SIG-M5 (cell line): Measurements from ENCODE around the gene PADI3.

Experiments
- DNase-seq: peaks from one replicate; lab custom pipeline; 2025; lab: John Stamatoyannopoulos, UW

Gene PADI3, protein sequence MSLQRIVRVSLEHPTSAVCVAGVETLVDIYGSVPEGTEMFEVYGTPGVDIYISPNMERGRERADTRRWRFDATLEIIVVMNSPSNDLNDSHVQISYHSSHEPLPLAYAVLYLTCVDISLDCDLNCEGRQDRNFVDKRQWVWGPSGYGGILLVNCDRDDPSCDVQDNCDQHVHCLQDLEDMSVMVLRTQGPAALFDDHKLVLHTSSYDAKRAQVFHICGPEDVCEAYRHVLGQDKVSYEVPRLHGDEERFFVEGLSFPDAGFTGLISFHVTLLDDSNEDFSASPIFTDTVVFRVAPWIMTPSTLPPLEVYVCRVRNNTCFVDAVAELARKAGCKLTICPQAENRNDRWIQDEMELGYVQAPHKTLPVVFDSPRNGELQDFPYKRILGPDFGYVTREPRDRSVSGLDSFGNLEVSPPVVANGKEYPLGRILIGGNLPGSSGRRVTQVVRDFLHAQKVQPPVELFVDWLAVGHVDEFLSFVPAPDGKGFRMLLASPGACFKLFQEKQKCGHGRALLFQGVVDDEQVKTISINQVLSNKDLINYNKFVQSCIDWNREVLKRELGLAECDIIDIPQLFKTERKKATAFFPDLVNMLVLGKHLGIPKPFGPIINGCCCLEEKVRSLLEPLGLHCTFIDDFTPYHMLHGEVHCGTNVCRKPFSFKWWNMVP

DNA sequence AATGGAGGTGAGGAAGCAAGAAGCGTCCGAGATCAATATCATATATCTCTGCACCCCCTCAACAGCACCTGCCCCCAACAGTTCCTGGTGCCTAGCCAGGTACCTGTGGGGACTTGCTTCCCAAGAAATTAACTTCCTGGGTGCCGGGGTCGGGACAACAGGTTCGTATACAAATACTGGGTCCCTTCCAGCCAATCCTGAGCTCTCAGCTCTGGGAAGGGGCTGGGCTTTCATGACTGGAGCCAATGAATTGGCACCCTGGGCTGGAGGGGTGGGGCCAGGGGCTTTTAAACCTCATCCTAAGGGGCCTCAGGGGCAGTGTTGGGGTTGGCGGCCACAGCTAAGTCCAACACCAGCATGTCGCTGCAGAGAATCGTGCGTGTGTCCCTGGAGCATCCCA lies at the start of gene PADI3:
Gene PADI3 (plus strand): TSS at position 318 of the 400 bp plus-strand sequence. CDS start 40 bp downstream, at position 358.
- no peak for DNase-seq

DNA sequence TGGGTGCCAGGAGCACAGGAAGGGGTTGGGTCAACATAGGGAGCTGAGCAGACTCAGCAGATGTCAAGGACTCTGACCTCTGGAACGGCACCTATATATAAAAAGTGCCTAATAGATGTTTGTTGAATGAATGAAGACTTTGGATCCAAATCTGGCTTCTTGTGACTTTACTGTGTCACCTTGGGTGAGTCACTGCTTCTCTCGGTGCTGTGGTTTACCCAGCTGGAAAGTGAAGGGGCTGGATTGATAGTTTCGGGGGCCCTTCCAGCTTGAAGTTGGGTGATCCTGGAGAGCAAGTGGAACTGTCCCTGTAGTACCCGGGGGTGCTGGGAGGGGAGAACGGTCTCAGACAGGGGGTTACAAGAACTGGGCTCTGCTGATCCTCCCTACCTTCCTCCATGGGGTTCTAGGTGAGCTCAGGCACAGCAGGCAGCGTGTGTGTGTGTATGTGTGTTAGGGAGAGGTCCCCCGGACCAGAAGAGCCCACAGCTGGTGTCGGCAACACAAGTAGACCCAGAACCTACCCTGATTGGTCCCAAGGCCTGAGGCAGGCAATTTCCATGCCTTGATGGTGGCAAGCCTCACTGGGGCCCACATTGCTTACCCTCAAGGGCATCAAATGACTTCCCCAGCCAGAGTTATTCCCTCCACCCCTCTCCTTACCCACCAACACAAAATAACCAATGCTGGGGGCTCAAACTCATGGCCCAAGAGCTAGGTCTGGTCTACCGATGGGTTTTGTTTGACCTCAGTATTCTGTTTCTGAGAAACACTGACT lies 49.4 kb upstream of the PADI3 start:
- DNase-seq: no peak

DNA sequence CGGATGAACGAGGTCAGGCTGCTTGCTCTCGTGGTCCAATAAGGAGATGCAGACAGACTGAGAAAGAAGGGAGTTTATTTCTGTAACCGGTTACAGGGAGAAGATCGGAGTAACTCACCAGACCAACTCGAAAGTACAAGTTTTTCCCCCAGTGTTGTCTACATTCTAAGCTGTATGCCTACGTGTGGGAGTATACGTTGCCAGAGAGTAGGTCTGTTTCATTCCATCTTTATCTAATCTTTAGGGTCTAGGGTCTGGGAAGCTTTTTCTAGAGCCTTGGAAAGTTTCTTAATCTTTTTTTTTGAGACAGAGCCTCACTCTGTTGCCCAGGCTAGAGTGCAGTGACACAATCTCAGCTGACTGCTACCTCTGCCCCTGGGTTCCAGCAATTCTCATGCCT lies 48.7 kb upstream of the PADI3 start:
- no peak for DNase-seq

DNA sequence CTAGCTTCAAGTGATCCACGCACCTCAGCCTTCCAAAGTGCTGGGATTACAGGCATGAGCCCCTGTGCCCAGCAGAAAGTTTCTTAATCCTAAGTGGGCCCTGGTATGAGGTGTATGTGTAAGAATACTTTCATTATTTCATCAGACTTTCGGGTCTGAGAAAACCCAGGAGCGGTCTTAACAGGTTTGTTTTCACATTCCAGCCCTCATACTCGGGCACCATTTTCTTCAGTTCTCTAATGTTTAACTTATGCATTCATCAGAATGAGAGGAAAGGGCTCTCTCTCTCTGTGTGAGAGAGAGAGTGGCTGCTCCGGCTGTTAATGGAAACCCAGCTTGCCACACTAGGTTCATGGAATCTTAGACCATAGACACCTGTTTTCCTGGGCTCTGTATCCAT lies 48.1 kb upstream of the PADI3 start:
- DNase-seq: no peak

DNA sequence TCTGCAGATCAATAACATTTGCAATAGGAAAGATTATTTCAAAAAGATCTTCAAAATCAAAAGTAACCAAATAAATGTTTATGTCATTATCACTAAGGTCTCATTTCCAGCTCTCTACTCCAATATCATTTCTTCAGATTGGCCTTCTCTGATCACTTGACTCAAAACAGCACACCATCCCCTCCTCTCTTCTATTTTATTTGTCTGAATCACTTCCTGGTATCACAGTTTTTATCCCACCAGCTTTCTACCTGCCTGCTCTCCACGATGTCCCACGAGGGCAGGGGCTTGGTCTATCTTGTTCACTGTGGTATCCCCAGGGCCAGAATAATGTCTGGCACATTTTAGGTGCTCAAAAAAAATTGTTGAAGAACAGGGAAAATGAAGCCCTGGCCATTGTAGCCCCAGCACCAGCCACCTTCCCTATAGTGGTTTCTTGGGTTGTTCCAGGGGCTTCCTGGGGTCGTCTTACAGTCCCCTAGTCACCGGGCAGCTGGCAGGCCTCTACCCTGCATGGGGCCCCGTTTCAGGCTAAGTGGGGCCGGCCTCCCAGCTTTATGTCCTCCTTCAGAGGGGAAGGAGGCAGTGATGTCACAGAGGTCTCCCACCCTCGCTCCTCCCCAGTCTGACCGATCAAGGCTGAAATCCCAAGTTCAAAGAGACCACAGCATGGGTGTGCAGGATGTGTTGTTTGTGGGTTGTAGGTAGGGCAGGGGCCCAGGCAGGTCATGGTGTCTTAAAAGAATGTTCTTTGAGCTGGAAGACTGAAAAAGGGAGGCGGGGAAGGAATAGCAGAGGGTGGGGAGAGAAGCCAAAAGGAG lies 47.5 kb upstream of the PADI3 start:
- DNase-seq: no peak

DNA sequence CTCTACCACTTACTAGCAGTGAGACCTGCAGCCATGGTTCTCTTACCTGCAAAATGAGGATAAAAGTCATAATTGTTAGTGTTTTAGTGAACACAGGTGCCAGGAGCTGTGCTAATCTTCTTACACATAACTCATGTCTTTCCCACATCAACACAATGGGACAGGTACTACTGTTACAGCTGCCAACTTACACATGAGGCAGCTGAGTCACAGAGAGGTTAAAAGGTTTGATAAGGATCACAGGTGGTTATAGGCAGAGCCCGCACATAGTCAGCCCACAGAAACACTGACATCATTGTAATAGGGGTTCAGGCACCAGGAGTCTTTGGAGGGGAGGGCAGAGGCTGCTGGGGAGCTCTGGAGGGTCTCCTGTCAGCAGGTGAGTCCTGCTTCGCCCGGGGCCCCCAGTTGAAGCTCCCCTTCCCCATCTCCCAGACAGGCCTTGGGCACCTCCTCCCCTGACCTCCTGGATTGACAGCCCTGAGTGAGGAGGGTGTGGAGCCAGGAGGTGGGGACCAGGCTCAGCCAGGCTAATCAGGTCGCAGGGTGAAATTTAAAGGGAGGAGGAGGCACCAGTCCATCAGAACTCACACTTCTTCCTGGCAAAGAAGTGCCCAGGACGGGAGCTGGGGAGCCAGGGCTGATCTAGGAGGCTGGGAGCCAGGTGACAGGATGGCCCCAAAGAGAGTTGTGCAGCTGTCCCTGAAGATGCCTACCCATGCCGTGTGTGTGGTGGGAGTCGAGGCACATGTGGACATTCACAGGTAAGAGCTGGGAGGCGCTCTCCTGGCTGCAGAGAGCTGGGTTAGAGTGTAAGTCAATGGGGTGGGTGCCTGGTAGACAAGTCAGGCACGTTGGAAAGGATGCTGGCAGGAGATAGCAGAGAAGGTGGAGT lies 44.1 kb upstream of the PADI3 start, which contains the start of gene PADI1:
Gene PADI1 (plus strand): TSS at position 583 of the 895 bp plus-strand sequence. CDS start 90 bp downstream, at position 673.
- no peak for DNase-seq

DNA sequence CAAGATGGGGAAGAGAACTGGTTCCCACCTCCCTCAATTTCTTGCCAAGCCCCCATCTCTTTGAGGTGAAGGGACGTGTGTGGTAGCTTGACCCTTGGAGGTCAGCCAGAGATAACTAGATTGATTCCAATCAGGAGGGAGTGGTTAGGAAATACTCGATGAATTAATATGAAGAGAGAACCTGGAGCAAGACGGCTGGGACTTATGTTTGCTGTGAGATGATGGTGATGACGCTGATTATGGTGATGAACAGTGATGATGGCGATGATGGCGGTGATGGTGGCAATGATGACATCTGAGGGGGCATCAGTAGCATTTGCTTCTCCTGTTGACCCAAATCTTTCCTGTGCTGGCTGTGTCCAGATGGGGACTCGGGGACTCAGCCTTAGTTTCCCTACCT lies 43.2 kb upstream of the PADI3 start:
- DNase-seq: no peak

DNA sequence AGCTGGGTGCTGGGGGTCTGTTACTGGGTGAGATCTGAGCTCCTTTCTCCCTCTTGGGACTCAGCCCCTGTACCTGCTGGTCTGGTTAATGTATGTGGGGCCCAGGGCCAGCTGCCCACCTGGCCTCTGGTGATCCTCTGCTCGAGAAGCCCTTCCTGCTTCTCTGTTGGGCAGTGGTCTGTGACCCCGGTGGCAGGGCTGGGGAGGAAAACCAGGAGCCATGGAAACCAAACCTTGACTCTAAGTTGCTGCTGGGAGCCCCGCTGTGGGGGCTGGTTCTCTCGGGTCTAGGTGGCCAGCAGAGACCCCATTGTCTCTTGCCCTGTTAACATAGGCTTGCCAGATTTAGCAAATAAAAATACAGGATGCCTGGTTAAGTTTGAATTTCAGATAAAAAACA lies 42.7 kb upstream of the PADI3 start:
- no peak for DNase-seq

DNA sequence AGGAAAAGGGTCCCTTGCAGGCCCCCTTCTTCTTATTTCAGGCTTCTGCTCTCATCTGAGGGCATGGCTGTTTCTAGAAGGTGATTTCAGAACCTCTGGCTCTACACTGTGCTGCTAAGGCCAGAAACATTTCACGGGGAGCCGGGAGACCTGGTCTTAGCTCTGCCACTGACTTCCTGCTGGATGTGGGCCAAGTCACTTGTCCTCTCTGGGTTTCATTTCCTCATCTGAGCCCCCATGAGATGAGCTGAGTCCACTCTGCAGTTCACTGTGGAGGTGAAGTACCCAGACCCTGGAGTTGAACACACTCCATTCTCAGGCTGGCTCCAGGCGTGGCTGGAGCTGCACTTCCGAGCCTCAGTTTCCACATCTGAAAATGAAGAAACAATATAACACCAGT lies 41.9 kb upstream of the PADI3 start:
- DNase-seq: no peak

DNA sequence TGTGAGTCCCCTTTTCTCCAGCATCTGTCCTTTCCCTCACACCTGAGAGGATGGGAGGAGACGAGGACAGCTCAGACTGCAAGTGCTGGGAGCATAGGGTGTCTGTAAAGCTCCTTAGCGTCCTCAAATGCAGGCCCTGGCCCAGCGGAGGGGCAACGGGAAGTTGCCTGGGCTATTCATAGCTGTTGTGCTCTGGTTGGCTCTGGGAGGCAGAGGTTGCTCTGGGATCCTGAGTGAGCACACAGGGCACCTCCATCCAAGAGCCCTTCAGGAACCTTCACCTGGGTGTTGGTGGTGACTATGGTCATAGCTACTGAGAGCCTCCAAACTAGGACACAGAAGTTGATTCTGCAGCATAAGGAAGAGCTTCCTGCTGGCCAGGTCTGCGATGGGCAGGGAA lies 41.4 kb upstream of the PADI3 start:
- DNase-seq: no peak

DNA sequence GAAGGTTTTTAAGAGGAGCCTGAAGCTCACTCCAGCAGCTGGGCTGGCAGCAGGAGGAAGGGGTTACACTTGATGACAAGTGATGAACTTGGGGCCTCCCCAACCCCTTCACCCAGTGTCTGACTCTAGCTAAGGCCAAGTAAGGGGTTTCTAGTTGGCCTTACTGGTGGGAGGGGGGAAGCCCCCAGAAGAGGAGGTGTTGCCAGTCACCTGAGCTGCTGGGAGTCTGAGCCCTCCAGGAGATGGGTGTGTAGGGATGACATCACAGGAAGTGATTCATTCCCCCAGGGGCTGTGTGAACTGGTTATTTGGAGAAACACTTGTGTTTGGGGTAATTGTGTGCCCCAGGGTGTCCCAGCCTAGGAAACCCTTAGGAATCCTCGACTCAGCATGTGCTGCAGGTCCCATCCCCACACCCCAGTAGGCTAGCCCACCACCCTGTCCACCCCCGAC lies 40.9 kb upstream of the PADI3 start:
- DNase-seq: no peak

DNA sequence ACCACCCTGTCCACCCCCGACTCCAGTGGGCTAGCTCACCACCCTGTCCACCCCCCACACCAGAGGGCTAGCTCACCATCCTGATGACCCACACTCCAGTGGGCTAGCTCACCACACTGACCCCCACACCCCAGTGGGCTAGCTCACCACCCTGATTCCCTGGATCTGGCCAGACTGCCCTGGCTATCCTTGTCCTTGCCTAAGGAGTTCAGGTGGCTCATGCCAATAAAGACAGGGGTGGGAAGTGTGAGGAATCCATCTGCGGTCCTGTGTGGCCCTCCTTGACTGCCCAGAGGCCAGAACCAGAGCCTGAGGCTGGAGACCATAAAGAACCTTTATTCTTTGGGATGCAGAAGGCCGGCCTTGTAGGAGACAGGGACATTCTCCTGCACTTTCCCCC lies 40.4 kb upstream of the PADI3 start:
- DNase-seq: no peak

DNA sequence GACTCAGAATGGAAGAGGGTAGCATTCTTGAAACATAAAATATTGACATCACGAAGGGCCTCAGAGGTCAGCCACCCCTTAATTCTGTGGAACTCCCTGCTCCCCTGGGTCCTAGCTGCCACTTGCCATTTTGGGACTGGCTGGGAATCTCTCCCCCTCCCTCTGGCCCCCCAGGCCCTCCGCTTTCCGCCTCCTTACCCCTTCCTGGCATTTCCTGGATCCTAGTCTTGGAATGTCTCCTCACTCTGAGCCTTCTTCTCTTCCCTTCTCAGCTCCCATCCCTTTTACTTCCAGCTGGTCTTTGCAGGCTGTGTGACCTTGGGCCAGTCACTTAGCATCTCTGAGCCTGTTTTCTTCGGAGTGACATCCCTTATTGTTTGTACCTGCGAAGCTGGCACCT lies 39.5 kb upstream of the PADI3 start:
- DNase-seq: no peak

DNA sequence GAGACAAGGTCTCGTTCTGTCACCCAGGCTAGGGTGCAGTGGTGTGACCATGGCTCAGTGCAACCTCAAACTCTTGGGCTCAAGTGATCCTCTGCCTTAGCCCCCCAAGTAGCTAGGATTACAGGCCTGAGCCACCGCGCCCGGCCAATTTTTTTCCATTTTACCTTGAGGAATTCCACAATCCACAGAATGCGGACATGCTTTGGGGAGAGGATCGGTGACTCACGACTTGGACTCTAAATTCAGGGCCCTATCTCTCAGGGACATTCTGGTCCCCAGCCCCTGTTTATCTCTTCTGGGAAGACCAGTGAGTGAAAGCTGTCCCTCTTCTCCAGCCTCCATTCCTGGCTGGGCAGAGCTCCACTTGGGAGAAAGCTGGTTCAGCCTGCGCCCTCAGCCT lies 38.7 kb upstream of the PADI3 start:
- DNase-seq: no peak

DNA sequence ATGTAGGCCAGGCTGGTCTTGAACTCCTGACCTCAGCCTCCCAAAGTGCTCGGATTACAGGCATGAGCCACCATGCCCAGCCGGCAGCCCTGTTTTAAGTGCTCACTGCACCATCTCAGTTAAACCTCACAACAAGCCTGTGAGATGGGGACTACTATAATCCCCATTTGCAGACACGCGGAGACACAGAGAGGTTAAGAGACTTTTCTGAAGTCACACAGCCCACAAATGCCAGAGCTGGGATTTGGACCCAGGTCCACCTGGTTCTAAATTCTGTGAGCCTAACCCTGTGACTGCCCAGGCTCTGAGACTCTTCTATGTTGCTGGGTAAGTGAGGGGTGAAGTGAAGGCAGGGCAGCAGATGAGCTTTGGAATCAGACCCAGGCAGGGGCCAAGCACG lies 37.5 kb upstream of the PADI3 start:
- DNase-seq: no peak

DNA sequence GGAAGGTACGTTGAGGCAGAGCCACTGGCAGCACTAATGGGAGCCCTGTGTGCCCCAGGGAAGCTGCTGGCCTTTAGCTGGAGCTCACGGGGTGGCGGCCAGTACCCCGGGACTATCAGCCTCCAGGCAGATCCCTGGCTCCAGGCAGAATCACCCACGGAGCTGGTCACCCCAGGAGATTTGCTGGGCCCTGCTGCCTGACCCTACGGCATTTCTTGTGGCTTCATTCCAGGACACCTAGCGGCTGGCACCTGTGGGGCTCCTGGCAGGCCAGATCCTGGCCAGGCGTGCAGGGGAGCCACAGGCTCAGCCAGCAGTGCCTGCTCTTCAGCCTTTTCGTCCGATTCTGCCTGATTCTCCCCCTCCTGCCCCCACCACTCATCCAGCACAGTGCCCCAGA lies 36.9 kb upstream of the PADI3 start:
- DNase-seq: no peak

DNA sequence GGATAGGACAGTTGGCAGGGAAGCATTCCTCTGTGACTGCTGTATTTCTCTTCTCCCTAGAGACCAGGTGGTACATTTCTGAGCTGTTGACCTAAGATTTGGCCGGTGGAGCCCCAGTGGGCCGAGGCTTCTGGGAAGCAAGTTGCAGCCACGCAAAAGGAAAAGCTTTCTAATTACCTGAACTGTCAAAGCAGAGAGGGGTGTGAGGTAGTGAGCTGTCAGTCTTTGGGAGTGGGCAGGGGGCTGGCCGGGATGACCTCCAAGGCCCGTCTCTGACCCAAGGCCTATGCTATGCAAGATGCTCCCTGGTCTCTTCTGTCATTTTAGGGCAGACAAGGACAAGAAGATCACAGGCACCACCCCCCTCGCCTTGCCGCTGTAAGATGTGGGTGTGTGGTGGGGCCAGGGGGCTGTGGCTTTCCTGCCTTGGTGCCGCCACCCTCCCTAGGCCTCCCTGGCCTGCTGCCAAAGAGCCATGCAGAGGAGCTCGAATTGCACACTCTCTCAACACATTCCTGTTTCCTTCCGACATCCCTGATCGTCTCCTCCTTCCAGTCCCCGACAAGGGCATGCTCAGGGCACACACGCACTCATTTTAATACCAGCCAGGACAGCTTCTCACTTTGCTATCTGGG lies 36.3 kb upstream of the PADI3 start:
- no peak for DNase-seq

DNA sequence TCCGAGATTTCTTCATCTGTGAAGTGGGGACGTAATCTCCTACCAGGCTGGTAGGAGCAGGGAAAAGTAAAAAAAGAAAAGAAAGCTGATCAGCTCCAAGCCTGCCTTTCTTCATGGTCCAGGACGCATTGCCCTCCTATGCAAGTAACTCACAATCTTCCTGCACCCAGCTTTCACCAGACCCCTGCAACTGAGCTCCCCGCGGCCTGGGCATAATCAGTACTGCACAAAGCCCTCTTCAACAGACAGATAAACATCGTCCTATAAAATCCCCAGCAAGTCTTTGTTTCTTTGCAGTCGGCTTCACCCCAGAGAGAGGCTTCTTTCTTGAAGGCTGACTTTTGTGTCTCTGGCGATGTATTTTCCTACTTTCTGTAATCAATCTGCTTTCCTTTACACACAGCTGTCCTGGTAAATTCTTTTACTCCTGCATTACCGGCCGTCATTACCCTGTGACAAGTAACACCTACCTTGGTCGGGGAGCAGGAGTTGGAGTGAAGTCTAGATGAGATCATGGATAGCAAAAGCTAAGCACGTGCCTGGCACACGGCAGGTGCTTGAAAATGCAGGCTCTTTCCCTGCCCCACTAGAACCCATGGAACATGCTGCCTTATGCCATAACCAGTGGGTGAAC lies 35.6 kb upstream of the PADI3 start:
- no peak for DNase-seq

DNA sequence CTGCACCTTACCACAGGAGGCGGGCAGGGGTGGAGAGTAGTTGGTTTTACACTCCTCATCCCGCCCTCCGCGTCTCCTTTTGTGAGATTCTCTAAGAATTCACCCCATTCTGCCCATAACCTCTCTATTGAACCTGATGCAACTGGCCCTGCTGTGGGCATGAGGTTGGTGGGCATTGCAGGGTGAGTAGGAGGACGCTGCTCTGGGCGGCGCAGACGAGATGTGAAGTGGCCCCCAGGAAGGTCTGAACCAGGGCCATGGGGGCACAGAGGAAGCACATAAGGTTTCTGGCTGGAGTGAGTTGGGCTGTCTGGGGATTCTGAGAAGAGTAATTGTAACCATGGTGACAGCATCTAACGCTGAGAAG lies 35.1 kb upstream of the PADI3 start:
- DNase-seq: no peak
